ENCODE measurements around the gene TRIM21. TPM values are rescaled to one million over a fixed set of nuclear protein-coding genes. Genes with fewer than 3 reads are reported as not detected.
"Not testable (repeated sequence)": the region's sequence is repeated elsewhere in the genome, so short reads cannot be mapped to it uniquely, and the experiment has no call there.

The TRIM21 gene
- total RNA-seq, 4 donors from 2014 or later = 9.6 to 13.4 (median 12.0) TPM

- Histone ChIP-seq H3K27me3 (no peaks in the 10 kb centered on the region), H3K4me1 (no peaks in the 10 kb centered on the region), H3K27ac (no peak overlapping the region), H3K9me3 (no peaks in the 10 kb centered on the region), H3K4me3 (no peak overlapping the region), H3K36me3 (peaks cover 65% of the 10 kb centered on the region)
- no peak for TF ChIP-seq EP300 (IDR thresholded peaks at IDR 0.05)
- TF ChIP-seq POLR2A (IDR thresholded peaks at IDR 0.05) = no peak
- 95% methylated on average over 3 of the region's 3 CpGs for WGBS
- DNase-seq (ENCODE audit: low spot score in 2 of 2) = no peak
Observed at GRCh38 chr11:4385978-4386740, 7.3 kb downstream of the TRIM21 start.

GRCh38 chr11:4381901-4382300 lies 11.6 kb downstream of the TRIM21 start:
- H3K27me3 ChIP-seq = no peaks in the 10 kb centered on the region
- no peaks in the 10 kb centered on the region for H3K4me1 ChIP-seq
- H3K36me3 ChIP-seq = peaks cover 33% of the 10 kb centered on the region
- no peak overlapping the region for H3K27ac ChIP-seq
- H3K4me3 ChIP-seq = no peak overlapping the region
- TF ChIP-seq CTCF (IDR thresholded peaks at IDR 0.05) (no peak), EP300 (IDR thresholded peaks at IDR 0.05) (no peak), POLR2AphosphoS5 (IDR thresholded peaks at IDR 0.05) (no peak), POLR2A (IDR thresholded peaks at IDR 0.05) (no peak)
- DNase-seq (ENCODE audit: low spot score in 2 of 2) = no peak
- WGBS = 83% methylated on average over 2 of the region's 2 CpGs
- H3K9me3 ChIP-seq = no peaks in the 10 kb centered on the region

GRCh38 chr11:4375431-4376140 lies 17.9 kb downstream of the TRIM21 start:
- H3K27ac ChIP-seq = no peak overlapping the region
- no peak overlapping the region for H3K4me3 ChIP-seq
- H3K4me1 ChIP-seq = no peaks in the 10 kb centered on the region
- 76% methylated on average over 5 of the region's 5 CpGs for WGBS
- H3K9me3 ChIP-seq = peaks cover 3% of the 10 kb centered on the region
- no peak for DNase-seq (ENCODE audit: low spot score in 2 of 2)
- no peaks in the 10 kb centered on the region for H3K27me3 ChIP-seq
- TF ChIP-seq POLR2A (IDR thresholded peaks at IDR 0.05) = no peak
- TF ChIP-seq CTCF (IDR thresholded peaks at IDR 0.05) = no peak
- no peak for TF ChIP-seq POLR2AphosphoS5 (IDR thresholded peaks at IDR 0.05)
- TF ChIP-seq EP300 (IDR thresholded peaks at IDR 0.05) = no peak
- H3K36me3 ChIP-seq = no peaks in the 10 kb centered on the region

GRCh38 chr11:4370166-4370565 lies 23.3 kb downstream of the TRIM21 start:
- Histone ChIP-seq H3K4me3 (no peak overlapping the region), H3K27ac (no peak overlapping the region), H3K36me3 (no peaks in the 10 kb centered on the region), H3K27me3 (no peaks in the 10 kb centered on the region), H3K9me3 (peaks cover 3% of the 10 kb centered on the region), H3K4me1 (no peaks in the 10 kb centered on the region)
- WGBS = 60% methylated on average over 3 of the region's 3 CpGs
- DNase-seq (ENCODE audit: low spot score in 2 of 2) = no peak
- no peak for TF ChIP-seq POLR2A (IDR thresholded peaks at IDR 0.05)
- no peak for TF ChIP-seq CTCF (IDR thresholded peaks at IDR 0.05)
- no peak for TF ChIP-seq EP300 (IDR thresholded peaks at IDR 0.05)
- TF ChIP-seq POLR2AphosphoS5 (IDR thresholded peaks at IDR 0.05) = no peak

- H3K9me3 ChIP-seq = peaks cover 3% of the 10 kb centered on the region
- TF ChIP-seq CTCF (IDR thresholded peaks at IDR 0.05) = no peak
- TF ChIP-seq POLR2AphosphoS5 (IDR thresholded peaks at IDR 0.05) = no peak
- TF ChIP-seq POLR2A (IDR thresholded peaks at IDR 0.05) = no peak
- TF ChIP-seq EP300 (IDR thresholded peaks at IDR 0.05) = no peak
- no peak within 1 kb of the TSS for H3K4me3 ChIP-seq
- no peaks in the 10 kb centered on the region for H3K27me3 ChIP-seq
- WGBS = 94% methylated on average over 4 of the region's 4 CpGs
- H3K4me1 ChIP-seq = no peaks in the 10 kb centered on the region
- H3K36me3 ChIP-seq = no peaks in the 10 kb centered on the region
- no peak for DNase-seq (ENCODE audit: low spot score in 2 of 2)
- H3K27ac ChIP-seq = no peak within 1 kb of the TSS
Observed at GRCh38 chr11:4368286-4368685, 25.2 kb downstream of the TRIM21 start, which contains the start of gene OR52B4. OR52B4 (minus strand) TSS chr11:4368386; CDS start chr11:4368295, 91 bp downstream.

GRCh38 chr11:4348142-4348541 lies 45.4 kb downstream of the TRIM21 start:
- not testable (repeated sequence) for H3K4me3 ChIP-seq

GRCh38 chr11:4345366-4345765 lies 48.1 kb downstream of the TRIM21 start:
- not testable (repeated sequence) for H3K27ac ChIP-seq; DNase-seq (ENCODE audit: low spot score in 2 of 2); H3K27me3 ChIP-seq; H3K4me1 ChIP-seq; H3K4me3 ChIP-seq; H3K9me3 ChIP-seq; H3K36me3 ChIP-seq
- WGBS = 92% methylated on average over 1 of the region's 2 CpGs

More at GRCh38 chr11:4348142-4348541, 45.4 kb downstream of the TRIM21 start:
- H3K36me3 ChIP-seq; H3K9me3 ChIP-seq; DNase-seq (ENCODE audit: low spot score in 2 of 2); H3K27ac ChIP-seq; H3K27me3 ChIP-seq; H3K4me1 ChIP-seq: not testable (repeated sequence)
- no CpG with 5 or more reads among the region's 5 CpGs for WGBS
